GM21825 (cell line): Measurements from ENCODE around the gene UTP14C.
"Not testable (repeated sequence)": the region's sequence is repeated elsewhere in the genome, so short reads cannot be mapped to it uniquely, and the experiment has no call there.

Experiments
- ATAC-seq: cut with Tn5 transposase; IDR thresholded peaks from one replicate; pipeline ENCODE4 v1.9.1; 2021; ENCODE audit warnings: mild to moderate bottlenecking, moderate library complexity; ENCODE audit not compliant: unreplicated experiment

UTP14C gene

DNA sequence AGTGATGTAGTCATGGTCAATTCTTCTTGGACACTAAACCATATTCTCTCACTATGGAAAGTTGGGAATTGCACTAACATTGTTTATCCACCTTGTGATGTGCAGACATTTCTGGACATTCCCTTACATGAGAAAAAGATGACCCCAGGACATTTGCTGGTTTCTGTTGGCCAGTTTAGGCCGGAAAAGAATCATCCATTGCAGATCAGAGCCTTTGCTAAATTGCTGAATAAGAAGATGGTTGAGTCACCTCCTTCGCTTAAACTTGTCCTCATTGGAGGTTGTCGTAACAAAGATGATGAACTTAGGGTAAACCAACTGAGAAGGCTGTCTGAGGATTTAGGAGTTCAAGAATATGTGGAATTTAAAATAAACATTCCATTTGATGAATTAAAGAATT lies at the start of gene UTP14C:
Gene UTP14C (plus strand): TSS at position 211 of the 400 bp plus-strand sequence. CDS start 4,114 bp downstream, outside the sequence.
- no peak for ATAC-seq

DNA sequence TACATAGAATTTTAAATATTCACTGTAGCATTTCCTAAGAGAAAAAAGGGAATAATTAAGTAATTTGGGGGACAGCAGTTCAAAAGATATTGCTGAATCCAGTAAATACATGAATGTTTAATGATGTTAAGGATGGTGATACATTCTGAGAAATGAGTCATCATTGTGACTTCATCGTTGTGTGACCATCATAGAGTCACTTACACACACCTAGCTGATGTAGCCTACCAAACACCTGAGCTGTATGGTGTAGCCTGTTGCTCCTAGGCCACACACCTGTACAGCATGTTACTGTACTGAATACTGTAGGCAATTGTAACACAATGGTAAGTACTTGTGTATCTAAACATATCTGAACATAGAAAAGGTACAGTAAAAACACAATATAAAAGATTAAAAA lies 48.1 kb upstream of the UTP14C start:
- ATAC-seq = no peak

DNA sequence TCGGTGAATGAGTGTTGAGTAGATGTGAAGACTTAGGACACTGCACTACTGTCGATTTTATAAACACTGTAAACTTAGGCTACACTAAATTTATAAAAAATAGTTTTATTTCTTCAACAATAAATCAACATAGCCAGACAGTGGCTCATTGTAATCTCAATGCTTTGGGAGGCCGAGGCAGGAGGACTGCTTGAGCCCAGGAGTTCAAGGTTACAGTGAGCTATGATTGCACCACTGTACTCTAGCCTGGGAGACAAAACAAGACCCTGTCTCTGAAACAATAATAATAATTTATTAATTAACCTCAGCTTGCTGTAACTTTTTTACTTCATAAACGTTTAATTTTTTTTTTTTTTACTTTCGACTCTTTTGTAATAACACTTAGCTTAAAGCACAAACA lies 47.6 kb upstream of the UTP14C start:
- ATAC-seq = no peak

GRCh38 chr13:51977625-51978024 lies 46.9 kb upstream of the UTP14C start:
- no peak for ATAC-seq

- ATAC-seq = no peak
Measured at GRCh38 chr13:51978796-51979556, 45.5 kb upstream of the UTP14C start.

GRCh38 chr13:51980908-51981307 lies 43.6 kb upstream of the UTP14C start:
- no peak for ATAC-seq

- no peak for ATAC-seq
Measured at GRCh38 chr13:51981355-51981754, 43.1 kb upstream of the UTP14C start.

GRCh38 chr13:51983292-51983691 lies 41.2 kb upstream of the UTP14C start:
- not testable (repeated sequence) for ATAC-seq

DNA sequence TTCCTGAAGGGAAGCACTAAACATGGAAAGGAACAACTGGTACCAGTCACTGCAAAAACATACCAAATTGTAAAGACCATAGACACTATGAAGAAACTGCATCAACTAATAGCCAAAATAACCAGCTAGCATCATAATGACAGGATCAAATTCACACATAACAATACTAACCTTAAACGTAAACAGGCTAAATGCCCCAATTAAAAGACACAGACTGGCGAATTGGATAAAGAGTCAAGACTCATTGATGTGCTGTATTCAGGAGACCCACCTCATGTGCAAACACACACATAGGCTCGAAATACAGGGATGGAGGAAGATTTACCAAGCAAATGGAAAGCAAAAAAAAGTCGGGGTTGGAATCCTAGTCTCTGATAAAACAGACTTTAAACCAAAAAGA lies 39.6 kb upstream of the UTP14C start:
- ATAC-seq = not testable (repeated sequence)

GRCh38 chr13:51988988-51989618 lies 35.4 kb upstream of the UTP14C start:
- no peak for ATAC-seq

GRCh38 chr13:51993713-51994112 lies 30.8 kb upstream of the UTP14C start:
- no peak for ATAC-seq

GRCh38 chr13:51995677-51996551 lies 28.6 kb upstream of the UTP14C start:
- ATAC-seq = no peak

DNA sequence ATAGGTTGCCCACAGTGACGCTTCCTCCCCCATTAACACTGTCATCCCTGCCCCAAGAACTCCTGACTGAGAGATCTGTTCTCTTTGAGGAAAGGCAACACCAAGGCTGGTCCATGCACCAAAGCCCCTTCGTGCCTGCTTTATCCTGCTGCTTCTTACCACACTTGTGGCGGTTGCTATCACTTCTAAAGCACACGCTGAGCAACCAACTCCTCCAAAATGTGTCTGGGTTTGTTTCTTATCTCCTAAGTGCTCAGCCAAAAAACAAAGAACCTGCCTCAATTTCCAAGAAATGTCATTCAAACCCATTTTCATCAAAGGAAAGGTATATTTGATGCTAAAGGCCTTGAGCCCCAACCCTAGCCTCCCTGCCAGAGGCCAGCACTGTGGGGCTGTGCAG lies 27.9 kb upstream of the UTP14C start:
- no peak for ATAC-seq

- no peak for ATAC-seq
Measured at GRCh38 chr13:51997186-51997585, 27.3 kb upstream of the UTP14C start.

DNA sequence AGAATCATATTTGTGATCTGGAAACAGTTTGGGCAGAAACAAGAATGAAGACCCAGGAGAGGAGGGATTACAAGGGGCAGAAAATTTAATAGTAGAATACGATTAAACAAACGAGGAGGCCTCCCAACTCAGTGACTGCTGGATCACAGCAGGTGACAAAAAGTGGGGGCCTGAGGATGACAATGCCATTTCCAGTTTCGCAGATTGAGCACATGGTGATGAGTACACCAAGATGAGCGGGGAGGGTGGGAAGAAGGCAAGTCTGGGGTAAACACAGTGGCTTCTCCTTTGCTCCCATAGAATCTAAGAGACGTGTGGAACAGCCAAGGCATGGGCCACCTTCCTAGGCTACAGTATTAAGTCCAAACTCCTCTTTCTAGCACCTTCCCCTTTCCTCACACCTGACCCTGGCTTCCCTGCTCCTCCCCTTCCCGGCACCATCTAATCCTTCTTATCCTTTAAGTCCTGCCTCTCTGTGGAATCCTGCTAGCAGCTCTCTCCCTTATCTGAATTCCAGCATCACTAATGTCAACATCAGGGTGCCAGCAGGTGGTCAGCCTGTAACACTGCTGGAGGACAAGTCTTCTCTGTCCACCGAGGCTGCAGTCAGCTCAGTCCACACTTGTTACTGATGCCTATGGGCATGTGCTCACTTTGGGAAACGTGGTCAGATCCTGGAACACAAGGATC lies 26.7 kb upstream of the UTP14C start:
- no peak for ATAC-seq

- ATAC-seq = no peak
Measured at GRCh38 chr13:51998723-51999509, 25.6 kb upstream of the UTP14C start.

DNA sequence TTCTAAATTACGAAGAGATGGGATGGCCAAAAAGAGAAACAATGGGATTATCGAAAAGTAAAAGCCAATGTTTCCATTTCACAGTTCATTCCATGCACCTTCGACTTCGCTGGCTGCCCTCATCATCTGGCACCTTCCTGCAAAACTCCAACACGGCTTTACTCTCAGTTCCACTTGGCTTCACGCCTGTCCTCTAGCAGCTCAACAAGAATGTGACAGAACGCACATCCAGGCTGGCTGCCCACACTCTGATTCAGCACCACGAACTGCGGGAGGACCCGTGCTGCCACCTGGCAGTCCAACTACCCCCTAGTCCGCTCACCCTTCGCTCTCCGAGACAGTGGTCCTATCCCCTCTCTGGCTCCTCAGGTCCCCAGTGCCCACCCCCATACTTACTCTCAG lies 25.0 kb upstream of the UTP14C start:
- no peak for ATAC-seq

DNA sequence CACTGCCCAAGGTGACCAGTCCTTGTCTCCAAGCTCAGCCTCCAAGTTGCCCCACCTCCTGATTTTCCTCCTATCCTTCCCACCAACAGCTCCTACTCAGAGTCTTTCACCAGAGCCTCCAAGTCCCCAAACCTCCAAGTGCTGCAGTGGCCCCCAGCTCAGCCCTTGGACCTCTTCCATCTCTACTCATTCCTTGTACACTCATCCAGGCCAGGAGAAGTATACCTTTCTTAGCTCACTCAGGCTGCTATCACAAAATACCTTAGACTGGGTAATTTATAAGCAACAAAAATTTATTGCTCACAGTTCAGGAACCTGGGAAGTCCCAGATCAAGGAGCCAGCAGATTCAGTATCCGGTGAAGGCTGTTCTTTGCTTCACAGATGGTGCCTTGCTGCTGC lies 24.6 kb upstream of the UTP14C start:
- no peak for ATAC-seq

GRCh38 chr13:52001120-52001731 lies 23.3 kb upstream of the UTP14C start:
- ATAC-seq = peak; percentile 86

DNA sequence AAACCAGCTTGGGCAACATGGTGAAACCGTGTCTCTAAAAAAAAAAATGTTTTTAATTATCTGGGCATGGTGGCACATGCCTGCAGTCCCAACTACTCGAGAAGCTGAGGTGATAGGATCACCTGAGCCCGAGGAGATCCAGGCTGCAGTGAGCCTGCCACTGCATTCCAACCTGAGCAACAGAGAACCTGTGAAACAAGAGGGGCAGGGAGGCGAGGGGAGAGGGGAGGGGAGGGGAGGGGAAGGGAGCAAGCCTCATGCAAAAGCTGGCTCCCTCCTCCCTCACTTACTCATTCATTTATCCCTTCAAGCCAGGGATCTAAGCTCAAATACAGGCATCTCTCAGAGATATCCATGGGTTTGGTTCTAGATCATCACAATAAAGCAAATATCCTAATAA lies 22.1 kb upstream of the UTP14C start:
- no peak for ATAC-seq
